Lower lobe of right lung (tissue), 2 donors: ENCODE data around the gene BCOR. TPM values are rescaled to one million over a fixed set of nuclear protein-coding genes. Genes with fewer than 3 reads are reported as not detected.

Experiments used
- ATAC-seq, 2 donors: fragments of 200-7000 bp; cut with Tn5 transposase; one replicate each; pipeline ENCODE4 v1.9.1; 2020 to 2022; ENCODE audit warnings: mild to moderate bottlenecking in 2 of 2, moderate library complexity in 2 of 2
- DNase-seq: peaks from one replicate; pipeline ENCODE4 v3.0.0-alpha.2; 2020
- H3K27ac ChIP-seq: fragments of 200-600 bp; one replicate; pipeline ENCODE4 v1.8.0; 2022
- H3K27me3 ChIP-seq: fragments of 200-600 bp; one replicate; pipeline ENCODE4 v1.8.0; 2022; ENCODE audit warnings: low read depth
- H3K36me3 ChIP-seq: fragments of 200-600 bp; one replicate; pipeline ENCODE4 v1.8.0; 2022; ENCODE audit warnings: mild to moderate bottlenecking
- H3K4me1 ChIP-seq: fragments of 200-600 bp; one replicate; pipeline ENCODE4 v1.8.0; 2022
- H3K4me3 ChIP-seq: fragments of 200-600 bp; one replicate; pipeline ENCODE4 v1.8.0; 2022; ENCODE audit warnings: mild to moderate bottlenecking
- H3K9me3 ChIP-seq: fragments of 200-600 bp; one replicate; pipeline ENCODE4 v1.8.0; 2022
- CTCF ChIP-seq: fragments of 200-600 bp; IDR thresholded peaks from one replicate; pipeline ENCODE4 v1.8.0; 2022; ENCODE audit warnings: antibody characterized with exemption, mild to moderate bottlenecking
- intact Hi-C: fragments of 100-400 bp; cut with DNase I; formaldehyde crosslinking; loops from one replicate; pipeline ENCODE4 v1.11.0; 2022
- total RNA-seq: library from RNA; stranded (reverse); fragmentation: NEBNext Ultra II Directional; extraction: Animal tissue kit (Norgen Biotek cat#: 25700); gene quantifications from one replicate; pipeline ENCODE4 v1.2.1, GENCODE V29; 2021
- donor health status: DM: no; HTN: yes; CAD: no; lungs with severe emphysema.

The BCOR gene
- total RNA-seq, 1 donor from 2014 or later, result 25.7 TPM

DNA sequence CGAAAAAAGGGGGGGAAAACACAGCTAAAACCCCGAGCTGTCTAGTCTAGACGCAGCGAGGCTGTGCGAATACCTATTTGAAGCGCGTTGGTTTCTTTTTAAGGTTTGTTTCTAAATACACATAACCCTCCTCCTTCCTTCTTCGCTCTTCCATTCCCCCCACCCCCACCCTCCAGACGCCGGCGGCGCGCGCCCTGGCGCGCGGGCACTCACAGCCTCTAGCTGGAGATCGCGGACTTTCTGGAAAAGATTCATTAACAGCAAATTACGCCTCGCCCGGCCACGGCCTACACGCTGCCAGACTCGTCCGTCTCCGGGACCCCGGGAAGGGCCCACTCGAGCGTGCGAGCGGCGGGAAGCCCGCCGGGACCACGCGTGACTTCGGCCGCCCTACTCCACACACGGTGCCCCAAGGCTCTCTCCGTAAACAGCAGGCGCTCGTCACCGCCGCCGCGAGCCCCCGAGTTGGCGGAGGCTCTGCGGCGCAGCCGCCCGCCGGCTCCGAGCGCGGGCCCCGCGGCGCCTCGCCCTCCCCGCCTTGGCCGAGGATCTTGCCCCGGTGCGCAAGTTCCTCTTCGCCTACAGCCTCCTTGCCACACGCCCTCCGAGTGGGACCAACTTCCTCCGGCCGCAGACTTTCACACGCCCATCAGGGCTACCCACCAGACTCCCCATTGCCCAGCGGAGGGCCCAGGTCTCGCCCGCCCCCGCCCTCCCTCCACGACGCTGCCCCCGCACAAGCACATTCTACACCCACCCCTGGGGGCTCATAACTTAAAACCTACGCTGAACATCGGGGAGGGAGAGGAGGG, 2.0 kb downstream of the BCOR start:
- no peaks in the 10 kb centered on the region for H3K9me3 ChIP-seq
- H3K27me3 ChIP-seq, result no peaks in the 10 kb centered on the region
- ATAC-seq (peak in 1 of 2 donors; percentile 6), DNase-seq (peak; percentile 62)
- H3K27ac ChIP-seq, result peak overlapping the region; percentile 85
- no peak for TF ChIP-seq CTCF
- H3K36me3 ChIP-seq, result no peaks in the 10 kb centered on the region
- H3K4me1 ChIP-seq, result peaks cover 36% of the 10 kb centered on the region
- intact Hi-C loops, result no loop called here
- peak overlapping the region; percentile 74 for H3K4me3 ChIP-seq

DNA sequence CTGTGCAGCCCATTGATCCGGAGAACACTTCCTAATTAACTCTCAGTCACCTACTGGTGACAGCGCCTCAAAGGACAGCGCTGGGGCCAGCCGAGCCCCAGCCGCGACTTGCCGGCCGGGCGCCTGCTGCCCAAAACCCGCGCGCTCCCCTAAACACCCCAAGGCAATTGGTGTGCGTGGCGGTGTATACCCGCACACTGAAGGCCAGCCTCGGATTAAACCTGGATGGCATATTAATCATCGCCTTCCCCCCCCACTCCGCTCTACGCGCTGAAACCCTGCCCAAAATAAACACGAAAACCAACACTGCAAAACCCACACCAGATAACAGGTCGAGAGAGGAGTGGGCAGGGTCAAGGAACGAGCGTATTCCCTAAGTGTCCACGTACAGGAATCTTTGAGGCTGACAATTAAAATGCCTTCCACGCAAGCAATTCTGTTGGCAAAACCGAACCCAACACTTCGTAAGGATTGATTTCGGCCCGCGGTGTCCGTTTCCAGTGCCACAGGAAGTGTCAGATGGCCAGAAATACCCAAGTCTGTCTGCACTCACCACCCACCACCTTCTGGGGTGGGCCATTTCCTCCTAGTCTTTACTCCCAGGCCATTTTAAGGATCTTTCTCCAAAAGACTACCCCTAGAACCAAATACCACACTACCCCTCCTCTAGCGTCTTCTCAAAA, 2.7 kb downstream of the BCOR start:
- Histone ChIP-seq H3K36me3 (no peaks in the 10 kb centered on the region), H3K27ac (peak overlapping the region; percentile 31), H3K9me3 (no peaks in the 10 kb centered on the region), H3K4me1 (peaks cover 37% of the 10 kb centered on the region), H3K27me3 (no peaks in the 10 kb centered on the region), H3K4me3 (peak overlapping the region; percentile 74)
- intact Hi-C loops, result no loop called here
- no peak for ATAC-seq
- TF ChIP-seq CTCF, result no peak
- DNase-seq, result no peak

- Histone ChIP-seq H3K4me3 (peak overlapping the region; percentile 74), H3K9me3 (no peaks in the 10 kb centered on the region), H3K27me3 (no peaks in the 10 kb centered on the region), H3K4me1 (peaks cover 34% of the 10 kb centered on the region), H3K27ac (peak overlapping the region; percentile 31), H3K36me3 (no peaks in the 10 kb centered on the region)
- intact Hi-C loops, result no loop called here
- no peak for ATAC-seq
- no peak for TF ChIP-seq CTCF
- peak; percentile 62 for DNase-seq
These were observed 3.5 kb downstream of the BCOR start for GRCh38 chrX:40094041-40094899.

DNA sequence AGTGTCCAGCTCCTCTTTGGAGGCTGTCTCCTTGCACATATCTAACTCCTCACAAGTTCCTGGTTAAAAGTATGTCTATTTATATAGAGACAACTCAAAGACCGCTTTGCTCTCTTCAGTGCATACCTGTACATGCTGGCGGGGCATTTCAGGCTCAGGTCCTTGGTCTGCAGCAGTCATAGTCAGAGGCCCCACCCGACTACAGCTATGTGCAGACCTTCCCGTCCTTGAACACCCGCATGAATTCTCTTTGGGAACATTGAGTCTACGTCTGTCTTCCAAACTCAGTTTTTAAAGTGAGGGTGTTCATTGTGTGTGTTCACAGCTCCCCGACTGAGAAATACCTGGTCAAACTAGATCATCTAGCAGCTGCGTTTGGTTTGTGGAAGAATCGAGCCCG, 4.2 kb downstream of the BCOR start:
- Histone ChIP-seq H3K4me3 (peak overlapping the region; percentile 74), H3K27ac (no peak overlapping the region), H3K36me3 (no peaks in the 10 kb centered on the region), H3K9me3 (no peaks in the 10 kb centered on the region), H3K4me1 (peaks cover 32% of the 10 kb centered on the region), H3K27me3 (no peaks in the 10 kb centered on the region)
- no peak for ATAC-seq
- no peak for TF ChIP-seq CTCF
- intact Hi-C loops, result no loop called here
- no peak for DNase-seq

DNA sequence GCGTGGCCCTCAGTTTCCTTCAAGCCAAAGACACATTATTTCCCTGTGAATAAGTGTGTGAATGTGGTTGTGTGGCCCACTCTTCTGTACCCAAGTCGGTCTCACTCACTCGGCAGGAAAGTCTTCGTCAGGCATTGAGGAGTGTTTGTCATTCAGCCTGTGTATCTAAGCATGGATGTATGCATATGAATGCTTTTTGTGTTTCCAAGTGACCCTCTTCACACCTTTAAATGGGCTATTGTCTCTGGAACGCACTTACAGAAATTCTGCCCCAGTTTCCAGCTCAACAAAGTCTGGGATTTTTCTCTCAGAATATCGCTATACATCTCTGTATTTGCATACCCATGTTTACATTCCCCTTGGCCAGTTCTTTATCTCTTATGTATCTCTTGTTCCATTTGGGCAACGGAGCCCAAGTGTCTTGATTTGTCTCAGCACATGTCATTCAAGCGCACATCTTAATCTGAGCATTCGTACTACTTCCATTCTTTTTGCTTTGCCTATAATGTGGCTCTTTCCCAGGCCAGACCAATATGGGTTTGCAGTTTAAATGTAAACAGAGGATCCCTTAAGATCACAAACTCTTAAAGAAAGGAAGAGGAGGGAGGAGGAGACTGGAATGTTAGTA, 4.8 kb downstream of the BCOR start:
- Histone ChIP-seq H3K4me1 (peaks cover 38% of the 10 kb centered on the region), H3K27me3 (no peaks in the 10 kb centered on the region), H3K27ac (no peak overlapping the region), H3K9me3 (no peaks in the 10 kb centered on the region), H3K36me3 (no peaks in the 10 kb centered on the region), H3K4me3 (no peak overlapping the region)
- no peak for ATAC-seq
- DNase-seq, result no peak
- no peak for TF ChIP-seq CTCF
- intact Hi-C loops, result no loop called here
